GM19025 (cell line): ENCODE results near the gene UBE2L5.
"Not testable (repeated sequence)": the region's sequence is repeated elsewhere in the genome, so short reads cannot be mapped to it uniquely, and the experiment has no call there.

Source experiments
- ATAC-seq: cut with Tn5 transposase; IDR thresholded peaks from one replicate; pipeline ENCODE4 v1.9.1; 2021; ENCODE audit warnings: mild to moderate bottlenecking, low read depth, moderate library complexity; ENCODE audit not compliant: unreplicated experiment

UBE2L5 gene

DNA sequence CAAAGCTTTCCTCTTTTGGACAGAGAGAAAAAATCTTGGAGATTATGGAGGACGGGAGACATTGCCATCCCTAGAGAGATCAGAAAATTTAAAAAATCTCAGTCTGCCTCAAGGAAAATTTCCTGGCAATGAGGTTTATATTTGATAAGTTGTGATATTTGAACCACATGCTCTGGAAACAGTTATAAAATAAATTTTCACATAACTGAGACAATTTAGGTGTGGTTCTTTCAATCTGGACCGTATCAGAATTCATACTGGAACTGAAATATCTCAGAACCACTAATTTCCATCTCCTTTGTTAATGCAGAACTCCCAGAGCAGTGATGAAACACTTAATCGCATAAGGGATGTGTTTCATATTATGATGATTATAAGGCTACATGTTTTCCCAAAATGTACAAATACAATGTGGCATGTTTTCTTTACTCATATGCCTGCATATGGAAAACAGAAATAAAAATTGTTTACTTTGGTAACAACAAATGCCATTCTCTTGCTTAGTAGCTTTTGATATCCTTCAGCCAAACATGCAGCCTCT lies 13.7 kb downstream of the UBE2L5 start:
- no peak for ATAC-seq

- no peak for ATAC-seq
These were observed 14.9 kb downstream of the UBE2L5 start for GRCh38 chr13:30437177-30437576.

DNA sequence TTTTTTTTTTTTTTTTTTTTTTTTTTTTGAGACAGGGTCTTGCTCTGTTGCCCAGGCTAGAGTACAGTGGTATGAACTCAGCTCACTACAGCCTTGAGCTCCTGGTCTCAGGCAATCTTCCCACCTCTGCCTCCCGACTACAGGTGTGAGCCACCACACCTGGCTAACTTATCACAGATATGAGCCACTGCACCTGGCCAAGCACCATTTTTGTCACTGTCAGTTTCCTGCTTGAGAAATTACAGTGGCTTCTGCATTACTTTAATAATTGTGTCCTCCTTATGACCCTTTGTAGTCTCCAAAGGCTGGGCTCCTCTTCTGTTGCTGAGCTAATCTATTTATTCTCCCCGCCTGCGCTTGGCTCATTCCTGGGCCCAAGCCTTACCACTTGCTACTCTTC lies 16.0 kb downstream of the UBE2L5 start:
- no peak for ATAC-seq

GRCh38 chr13:30440910-30441703 lies 18.8 kb downstream of the UBE2L5 start:
- peak; percentile 27 for ATAC-seq

GRCh38 chr13:30442926-30443325 lies 20.6 kb downstream of the UBE2L5 start:
- no peak for ATAC-seq

DNA sequence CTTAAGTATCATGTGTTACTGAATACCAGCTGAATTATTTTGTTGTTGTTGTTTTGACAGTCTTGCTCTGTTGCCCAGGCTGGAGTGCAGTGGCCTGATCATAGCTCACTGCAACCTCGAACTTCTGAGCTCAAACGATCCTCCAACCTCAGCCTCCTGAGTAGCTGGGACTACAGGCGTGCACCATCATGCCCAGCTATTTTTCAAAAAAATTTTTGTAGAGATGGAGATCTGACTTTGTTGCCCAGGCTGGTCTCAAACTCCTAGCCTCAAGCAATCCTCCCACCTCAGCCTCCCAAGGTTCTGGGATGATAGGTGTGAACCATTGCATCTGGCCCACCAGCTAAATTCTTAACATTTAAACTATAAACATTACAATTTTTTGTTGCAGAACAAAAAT lies 21.2 kb downstream of the UBE2L5 start:
- not testable (repeated sequence) for ATAC-seq

DNA sequence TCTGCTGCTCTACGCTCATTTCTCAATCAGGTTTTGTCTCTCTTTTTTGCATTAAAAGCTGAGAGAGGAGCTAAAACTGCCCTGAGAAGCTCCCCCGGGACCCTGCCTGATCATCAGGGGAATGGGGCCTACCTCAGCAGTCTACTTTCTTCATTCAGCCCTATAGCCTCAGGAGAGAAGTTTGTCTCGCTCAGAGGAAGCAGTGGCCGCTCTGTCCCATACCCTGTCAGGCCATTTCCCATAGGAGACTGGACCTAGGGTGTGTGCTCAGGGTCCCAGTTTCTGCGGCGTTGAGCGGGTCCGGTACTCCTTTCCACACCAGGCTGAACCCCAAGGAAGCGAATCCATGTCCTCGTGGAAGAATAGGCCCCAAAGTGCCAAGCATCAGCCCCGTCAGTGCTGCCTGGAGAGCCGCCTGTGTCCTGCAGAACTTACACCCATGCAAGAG lies 21.7 kb downstream of the UBE2L5 start:
- ATAC-seq = no peak

DNA sequence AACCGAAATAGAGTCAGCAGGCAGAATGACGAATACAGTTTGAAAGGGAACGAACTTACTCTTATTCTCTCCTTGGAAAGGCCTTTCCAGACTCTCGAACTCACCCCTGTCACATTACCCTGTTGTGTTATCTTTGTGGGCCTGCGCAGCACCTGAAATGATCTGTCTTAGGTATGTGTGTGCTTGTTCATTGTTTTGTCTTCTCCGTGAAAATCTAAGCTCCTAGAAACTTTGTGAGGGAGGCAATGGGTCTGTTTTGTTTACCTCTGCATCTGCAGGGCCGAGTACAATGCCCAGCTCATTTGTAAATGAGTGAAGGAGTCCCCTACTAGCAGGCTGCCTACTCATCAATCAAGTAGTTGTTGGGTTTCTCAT lies 23.8 kb downstream of the UBE2L5 start:
- ATAC-seq = no peak

- no peak for ATAC-seq
These were observed 26.1 kb downstream of the UBE2L5 start for GRCh38 chr13:30448441-30448840.

DNA sequence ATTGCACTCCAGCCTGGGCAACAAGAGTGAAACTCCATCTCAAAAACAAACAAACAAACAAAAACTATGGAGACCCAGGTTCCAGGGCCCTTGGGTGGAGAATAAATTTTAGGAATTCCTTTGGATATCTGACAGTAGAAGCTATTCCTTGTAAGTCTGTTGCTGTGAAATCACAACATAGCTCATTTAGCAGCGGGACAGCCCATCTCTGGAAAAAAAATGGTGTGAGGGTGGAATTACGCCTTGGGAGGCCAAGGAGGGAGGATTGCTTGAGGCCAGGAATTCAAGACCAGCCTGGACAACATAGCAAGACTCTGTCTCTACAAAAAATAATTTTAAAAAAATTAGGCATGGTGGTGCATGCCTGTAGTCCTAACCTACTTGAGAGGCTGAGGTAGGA lies 27.8 kb downstream of the UBE2L5 start:
- no peak for ATAC-seq

DNA sequence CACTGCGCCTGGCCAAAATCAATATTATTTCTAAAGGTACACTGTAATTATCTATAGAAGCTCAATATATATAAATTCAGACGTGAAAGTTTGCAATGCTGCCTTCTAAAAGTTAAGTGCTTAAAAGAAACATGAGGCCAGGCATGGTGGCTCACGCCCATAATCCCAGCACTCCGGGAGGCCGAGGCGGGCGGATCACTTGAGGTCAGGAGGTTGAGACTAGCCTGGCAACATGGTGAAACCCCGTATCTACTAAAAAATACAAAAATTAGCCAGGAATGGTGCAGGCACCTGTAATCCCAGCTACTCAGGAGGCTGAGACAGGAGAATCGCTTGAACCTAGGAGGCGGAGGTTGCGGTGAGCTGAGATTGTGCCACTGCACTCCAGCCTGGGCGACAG lies 29.2 kb downstream of the UBE2L5 start:
- ATAC-seq = not testable (repeated sequence)

DNA sequence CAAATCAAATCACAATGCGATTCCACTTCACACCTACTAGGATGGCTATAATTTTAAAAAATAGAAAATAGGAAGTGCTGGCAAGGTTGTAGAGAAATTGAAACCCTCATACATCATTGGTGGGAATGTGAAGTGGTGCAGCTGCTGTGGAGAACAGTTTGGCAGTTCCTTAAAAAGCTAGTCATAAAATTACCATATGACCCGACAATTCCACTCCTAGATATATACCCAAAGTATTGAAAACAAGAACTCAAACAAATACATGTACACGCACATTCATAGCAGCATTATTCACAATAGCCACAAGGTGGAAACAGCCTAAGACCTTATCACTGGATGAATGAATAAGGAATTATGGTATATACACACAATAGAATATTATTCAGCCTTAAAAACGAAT lies 31.4 kb downstream of the UBE2L5 start:
- no peak for ATAC-seq

GRCh38 chr13:30454991-30455390 lies 32.7 kb downstream of the UBE2L5 start:
- ATAC-seq = no peak

- no peak for ATAC-seq
These were observed 34.0 kb downstream of the UBE2L5 start for GRCh38 chr13:30456290-30456689.

GRCh38 chr13:30457306-30457891 lies 35.1 kb downstream of the UBE2L5 start:
- no peak for ATAC-seq

DNA sequence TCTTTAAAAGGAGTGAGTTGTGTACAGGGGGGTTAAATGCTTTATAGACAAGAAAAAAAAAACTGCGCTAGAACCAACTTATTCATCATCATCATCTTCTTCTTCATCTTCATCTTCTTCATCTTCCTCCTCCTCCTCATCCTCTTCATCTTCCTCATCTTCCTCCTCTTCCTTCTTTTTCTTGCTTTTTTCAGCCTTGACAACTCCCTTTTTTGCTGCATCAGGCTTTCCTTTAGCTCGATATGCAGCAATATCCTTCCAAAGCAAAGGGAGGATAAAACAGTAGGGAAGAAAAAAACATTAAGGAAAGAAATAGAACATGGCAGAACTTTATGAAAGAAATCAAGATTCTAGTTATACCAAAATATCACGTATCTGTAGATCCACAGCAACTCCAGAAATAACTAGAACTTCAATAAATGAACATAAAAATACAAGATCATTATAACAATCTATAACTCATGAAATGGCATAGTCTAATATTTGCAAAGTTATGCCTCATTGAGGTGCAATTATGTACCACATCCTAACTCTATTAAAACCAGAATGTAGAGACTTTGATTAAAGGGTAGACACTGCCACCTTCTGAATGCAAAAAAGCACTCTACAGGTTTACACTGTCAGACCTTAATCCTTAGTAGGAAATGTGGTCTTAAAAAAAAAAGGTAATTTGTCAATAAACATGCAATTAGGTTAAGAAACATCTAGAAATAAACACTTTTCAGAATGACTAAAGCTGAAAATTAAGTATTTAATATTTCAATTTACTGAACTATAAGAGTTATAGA lies 39.2 kb downstream of the UBE2L5 start:
- ATAC-seq = not testable (repeated sequence)

DNA sequence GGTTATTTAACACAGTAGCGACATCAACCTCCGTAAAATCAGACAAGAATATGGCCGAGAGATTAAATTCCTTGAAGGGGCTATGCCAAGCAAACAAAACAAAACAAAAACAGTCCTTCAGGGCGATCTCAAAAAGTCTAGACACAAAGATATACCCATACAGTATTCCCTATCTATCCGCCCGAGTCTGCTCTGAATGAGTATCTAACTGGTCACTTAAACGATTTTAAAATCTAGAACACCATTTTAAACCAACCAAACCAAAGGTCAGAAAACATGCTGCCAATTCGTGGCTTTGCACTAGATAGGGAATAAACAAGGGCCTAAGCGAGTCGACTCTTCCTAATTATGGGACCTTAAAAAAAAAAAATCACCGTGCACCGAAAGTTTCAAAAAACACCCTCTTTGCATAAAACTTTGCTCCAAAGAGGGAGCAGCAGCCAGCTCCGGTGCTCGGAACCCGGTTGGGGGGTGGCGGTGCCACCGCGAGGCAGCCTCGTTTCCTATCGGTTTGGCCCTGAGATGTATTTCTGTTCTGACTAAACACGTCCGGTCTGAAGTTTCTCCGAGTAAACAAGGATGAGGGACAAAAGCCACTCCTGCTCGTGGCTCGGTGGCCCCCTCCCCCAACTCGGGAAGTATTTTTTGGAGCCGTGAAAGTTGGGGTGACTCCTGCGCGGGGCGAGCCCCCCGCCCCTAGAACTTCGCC lies 41.6 kb downstream of the UBE2L5 start:
- ATAC-seq = peak; percentile 29

GRCh38 chr13:30464496-30465342 lies 42.4 kb downstream of the UBE2L5 start:
- peak; percentile 29 for ATAC-seq

- ATAC-seq = no peak
These were observed 43.0 kb downstream of the UBE2L5 start for GRCh38 chr13:30465343-30465592.
